Muscle of arm (tissue), 14 donors: ENCODE results near the gene C16orf96. TPM values are rescaled to one million over a fixed set of nuclear protein-coding genes. Genes with fewer than 3 reads are reported as not detected.

Experiments
- DNase-seq: peaks from one replicate; pipeline ENCODE4 v3.0.0-alpha.2; 2013
- long read RNA-seq, 11 donors: transcript quantifications; one replicate each; lab custom pipeline, GENCODE V29; 2026
- polyA plus RNA-seq, 12 donors: library from polyadenylated mRNA; unstranded; fragments of 120-200 nt; gene quantifications; one replicate each; pipeline ENCODE4 v1.2.1, GENCODE V29; 2013; ENCODE audit not compliant: insufficient read length in 12 of 12

C16orf96 gene
- 1 to 10 TPM in 1 of 12 donors, under 1 TPM in 9, not detected in 2; 0.32 to 1.1 (median 0.57) TPM for polyA plus RNA-seq
- long read RNA-seq, donor 1 = 0 reads
- long read RNA-seq, donor 2 = 0 reads
- long read RNA-seq, donor 3 = 0 reads
- long read RNA-seq, donor 4 = 0 reads
- long read RNA-seq, donor 5 = 0 reads
- long read RNA-seq, donor 6 = 0 reads
- long read RNA-seq, donor 7 = 0 reads
- long read RNA-seq, donor 8 = 0 reads
- long read RNA-seq, donor 9 = 0 reads
- long read RNA-seq, donor 10 = 0 reads
- long read RNA-seq, donor 11 = 0 reads

GRCh38 chr16:4556112-4556511 is at the start of gene C16orf96:
Gene C16orf96 (plus strand): TSS chr16:4556340. CDS start chr16:4556490, 150 bp downstream.
- no peak for DNase-seq

DNA sequence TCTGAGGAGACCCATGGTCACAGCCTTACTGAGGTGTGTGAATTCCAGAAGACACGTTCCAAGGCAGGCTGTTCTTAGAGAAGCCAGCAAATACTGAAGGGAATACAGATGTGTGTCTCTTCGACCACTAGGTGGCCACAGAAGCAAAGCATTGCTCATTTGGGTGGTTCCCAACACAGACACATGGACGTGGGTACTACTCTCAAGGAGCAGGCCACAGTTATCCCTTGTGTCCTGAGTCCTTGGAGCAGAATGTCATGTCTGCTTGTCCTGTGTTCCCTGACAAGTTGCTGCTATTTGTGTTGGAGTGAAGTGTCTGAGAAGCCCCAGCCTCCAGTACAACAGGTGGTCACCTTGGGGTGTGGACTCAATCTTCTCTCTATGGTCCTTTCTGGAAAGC is 49.7 kb upstream of the C16orf96 start:
- DNase-seq = peak; percentile 80

DNA sequence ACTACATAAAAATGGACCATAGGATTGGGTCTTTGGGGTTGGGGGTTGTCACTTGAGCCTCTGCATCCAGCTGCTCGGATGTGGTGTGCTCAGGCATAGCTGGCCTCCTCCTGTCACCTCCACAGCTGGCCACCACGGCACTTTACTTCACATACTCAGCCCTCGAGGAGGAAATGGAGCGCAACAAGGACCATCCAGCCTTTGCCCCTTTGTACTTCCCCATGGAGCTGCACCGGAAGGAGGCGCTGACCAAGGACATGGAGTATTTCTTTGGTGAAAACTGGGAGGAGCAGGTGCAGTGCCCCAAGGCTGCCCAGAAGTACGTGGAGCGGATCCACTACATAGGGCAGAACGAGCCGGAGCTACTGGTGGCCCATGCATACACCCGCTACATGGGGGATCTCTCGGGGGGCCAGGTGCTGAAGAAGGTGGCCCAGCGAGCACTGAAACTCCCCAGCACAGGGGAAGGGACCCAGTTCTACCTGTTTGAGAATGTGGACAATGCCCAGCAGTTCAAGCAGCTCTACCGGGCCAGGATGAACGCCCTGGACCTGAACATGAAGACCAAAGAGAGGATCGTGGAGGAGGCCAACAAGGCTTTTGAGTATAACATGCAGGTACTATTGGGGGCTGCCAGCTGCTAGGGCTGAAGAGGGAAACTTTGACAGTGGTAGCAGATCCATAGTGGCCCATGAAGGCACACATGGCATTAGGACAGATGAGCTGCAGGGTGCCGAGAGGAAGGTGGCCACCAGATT is 48.4 kb upstream of the C16orf96 start:
- DNase-seq = no peak

DNA sequence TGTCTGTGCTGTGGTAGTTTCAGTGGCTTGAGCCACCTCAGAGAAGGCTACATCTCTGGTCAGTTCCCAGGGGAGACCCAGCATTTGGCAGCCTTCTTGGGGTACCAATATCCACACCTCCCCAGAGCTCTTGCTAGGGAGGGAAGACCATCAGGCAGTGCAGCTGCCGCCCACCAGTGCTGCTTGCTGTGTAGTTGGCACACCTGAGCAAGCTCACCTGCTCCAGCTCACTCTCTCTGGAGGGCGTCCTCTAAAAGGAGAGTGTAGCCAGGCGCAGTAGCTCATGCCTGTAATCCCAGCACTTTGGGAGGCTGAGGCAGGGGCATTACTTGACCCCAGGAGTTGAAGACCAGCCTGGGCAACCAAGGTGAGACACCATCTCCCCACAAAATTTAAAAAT is 47.3 kb upstream of the C16orf96 start:
- DNase-seq = no peak

GRCh38 chr16:4509420-4509819 is 46.7 kb upstream of the C16orf96 start:
- no peak for DNase-seq

DNA sequence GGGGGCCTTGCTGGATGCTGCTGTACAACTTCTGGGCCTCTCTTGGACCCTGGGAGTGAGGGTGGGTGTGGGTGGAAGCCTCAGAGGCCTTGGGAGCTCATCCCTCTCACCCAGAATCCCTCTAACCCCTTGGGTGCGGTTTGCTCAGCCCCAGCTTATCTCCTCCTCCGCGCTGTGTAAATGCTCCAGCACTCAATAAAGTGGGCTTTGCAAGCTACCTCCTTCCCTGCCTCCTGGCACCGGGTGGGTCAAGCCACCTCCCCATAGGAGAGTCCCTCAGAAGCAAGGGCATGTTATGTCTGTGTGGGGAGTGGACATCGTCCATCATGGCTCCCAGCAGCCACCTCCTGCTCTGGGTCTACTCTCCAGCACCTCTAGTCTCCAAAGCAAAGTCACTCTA is 46.0 kb upstream of the C16orf96 start:
- no peak for DNase-seq

DNA sequence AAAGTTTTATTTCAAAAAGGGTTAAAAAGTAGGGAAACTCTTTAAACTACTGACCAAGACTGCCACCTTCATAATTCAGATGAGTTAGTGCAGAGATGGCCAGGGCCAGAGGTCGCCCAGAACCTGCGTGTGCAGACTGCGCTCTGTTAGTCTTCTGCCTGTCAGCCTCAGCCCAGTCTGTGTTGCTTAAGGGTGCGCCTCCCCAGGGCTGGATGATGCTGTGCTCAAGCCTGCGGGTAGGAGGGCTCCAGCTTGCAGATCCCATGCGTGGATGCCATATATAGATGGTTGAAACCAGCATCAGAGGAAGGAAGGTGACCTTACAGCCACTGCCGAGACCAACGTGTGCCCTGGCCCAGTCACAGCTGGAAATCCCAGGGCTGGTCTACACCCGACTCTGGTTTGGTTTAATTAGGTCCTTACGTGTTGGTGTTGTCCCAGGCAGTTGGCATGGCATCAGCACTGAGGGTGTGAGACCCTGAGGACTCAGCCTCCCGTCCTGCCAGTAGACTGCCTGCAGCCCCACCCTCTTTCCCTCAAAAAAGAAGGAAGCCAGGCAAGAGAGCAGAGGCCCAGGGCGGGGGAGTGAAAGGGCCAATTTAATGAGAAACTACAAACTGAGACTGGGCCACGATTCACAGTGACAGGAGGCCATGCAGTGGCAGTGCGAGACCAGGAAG is 45.3 kb upstream of the C16orf96 start:
- DNase-seq = no peak

DNA sequence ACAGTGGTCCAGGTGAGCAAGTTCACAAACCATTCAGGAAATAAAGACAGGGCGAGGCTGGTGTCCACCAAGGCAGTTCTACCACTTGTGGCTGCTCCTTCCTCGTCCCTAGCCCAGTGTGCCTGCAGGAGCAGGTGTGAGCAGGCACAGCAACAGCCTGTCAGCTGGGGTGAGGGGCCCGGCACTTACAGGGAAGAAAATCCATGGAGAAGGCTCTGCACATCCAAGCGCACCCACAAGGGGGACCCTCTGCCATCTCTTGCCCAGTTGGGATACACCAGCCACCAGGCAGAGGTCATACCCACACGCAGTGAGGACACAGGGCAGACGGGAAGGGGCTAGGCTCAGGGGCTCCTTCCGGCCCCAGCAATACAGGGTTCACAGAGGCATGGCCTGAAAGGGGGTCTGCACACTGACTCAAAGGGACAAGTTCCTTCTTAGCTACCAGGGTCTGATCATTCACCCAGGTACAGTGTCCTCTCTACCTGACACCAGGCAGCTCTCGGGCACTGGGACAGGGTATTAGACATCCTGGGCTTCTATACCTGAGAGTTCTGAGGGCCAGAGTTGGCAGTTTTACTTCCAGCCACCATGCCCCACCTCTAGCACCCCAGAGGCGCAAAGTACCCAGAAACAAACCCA is 44.6 kb upstream of the C16orf96 start:
- DNase-seq = no peak

GRCh38 chr16:4512473-4512872 is 43.7 kb upstream of the C16orf96 start:
- no peak for DNase-seq

DNA sequence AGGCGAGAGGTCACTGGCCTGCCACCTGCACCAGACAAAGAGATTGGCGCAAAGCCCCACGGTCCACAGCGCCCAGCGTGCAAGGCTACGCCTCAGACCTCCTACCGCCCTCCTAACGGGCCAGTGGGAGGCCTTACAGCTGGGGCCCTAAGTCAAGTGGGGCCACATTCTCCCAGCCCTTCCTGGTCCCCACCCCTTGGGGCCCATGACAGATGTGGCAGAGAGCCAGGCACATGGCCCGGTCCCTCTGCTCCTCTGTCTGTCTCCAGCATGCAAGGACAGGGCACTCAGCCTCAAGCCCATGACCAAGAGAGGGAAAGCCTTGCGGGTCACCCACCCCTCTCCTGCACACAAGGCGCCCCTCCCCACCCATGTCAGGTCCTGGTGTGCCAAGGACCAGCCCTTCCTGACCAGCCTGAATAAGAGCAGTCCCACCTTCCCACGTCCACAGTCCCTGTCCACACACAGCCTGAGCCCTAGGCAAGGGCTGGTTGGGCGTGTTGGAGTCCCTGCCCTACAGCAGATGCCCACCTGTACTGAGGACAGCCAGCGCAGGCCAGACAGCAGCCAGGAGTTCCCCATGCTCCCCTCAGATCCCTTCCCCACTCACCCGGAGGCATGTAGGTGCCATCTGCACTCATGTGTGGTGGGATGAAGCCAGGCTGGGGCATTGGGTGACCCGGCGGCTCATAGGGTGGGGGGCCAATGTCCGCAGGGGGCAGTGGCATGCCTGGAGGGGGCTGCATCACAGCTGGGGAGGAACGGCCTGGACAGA is 42.9 kb upstream of the C16orf96 start:
- DNase-seq = no peak

DNA sequence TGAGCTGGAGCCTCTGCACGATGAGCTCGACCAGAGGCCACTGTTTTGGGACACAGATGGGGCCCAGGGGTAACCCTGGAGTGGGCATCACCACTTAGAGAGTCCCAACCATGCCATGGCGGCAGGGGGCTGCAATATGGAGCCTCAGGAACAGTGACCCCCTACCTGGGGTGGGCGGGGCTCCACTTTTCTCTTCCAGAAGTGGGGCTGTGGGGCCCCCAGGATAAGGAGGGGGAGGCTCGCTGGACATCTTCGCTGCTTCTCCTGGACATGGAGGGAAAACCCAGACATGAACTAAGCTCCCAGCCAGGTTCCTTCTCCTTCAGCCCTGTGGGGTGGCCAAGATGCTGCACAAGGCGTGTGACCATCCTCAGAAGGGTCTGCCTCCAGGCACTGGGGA is 42.3 kb upstream of the C16orf96 start:
- no peak for DNase-seq

GRCh38 chr16:4514606-4515005 is 41.5 kb upstream of the C16orf96 start:
- DNase-seq = no peak

GRCh38 chr16:4515611-4516233 is 40.4 kb upstream of the C16orf96 start:
- DNase-seq = no peak

DNA sequence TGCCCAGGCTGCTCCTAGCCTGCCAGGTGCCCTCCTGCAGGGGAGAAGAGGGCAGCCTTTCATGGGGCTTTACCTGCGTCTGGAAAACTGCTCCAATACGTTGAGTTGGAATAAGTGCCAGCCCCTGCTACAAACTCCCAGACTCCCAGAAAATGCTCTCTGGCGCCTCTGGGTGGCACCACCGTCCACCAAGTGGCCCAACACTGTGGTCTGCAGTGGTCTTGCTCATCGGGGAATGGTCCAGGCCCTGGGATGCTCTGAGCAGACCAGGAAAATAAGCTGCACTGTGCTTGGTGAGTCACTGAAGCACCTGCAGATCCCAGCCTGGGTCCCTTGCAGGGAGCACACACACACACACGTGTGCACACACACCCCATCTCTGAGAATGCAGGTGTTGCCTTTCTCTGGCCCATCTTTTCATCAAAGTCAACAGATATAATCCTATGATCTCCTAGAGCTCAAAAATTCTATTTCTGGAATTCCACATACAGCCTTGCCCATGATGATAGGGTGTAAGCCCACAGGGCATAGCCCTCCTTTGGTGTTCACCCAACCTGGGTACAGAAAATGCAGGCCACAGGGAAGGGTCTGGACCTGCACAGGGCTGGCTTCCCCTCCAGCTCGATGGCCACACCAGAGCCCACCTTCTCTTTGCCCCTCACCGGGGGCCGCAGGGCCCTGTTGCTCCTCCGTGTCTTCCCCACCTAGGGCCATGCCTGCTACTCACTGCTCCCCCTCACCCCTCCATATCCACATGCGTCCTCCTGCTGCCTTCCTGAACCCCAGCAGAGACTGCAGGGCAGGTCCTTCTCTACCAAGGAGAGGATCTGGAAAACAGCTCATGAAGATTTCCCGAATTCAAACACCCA is 38.1 kb upstream of the C16orf96 start:
- no peak for DNase-seq

GRCh38 chr16:4519274-4520058 is 36.7 kb upstream of the C16orf96 start:
- DNase-seq = no peak

- DNase-seq = no peak
Observed at GRCh38 chr16:4520913-4521312, 35.2 kb upstream of the C16orf96 start.

GRCh38 chr16:4522051-4522581 is 34.0 kb upstream of the C16orf96 start:
- DNase-seq = no peak

DNA sequence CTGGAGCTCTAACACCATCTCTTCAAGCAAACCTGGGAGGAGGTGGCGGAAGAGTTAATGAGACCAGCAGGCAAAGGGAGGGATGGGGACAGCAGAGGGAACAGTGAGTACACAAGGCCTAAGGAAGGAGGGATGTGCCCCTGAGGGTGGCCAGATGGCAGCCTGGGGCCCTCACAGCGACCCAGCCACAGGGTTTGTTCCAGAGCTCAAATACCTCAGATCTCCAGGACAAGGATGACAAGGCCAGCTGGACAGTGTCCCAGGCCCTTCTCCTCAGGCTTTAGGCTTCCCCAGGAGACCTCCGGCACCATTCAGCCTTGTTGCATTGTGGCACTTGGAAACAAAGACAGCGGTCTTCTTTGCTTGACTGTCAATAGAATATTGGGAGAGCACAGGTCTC is 32.5 kb upstream of the C16orf96 start:
- DNase-seq = no peak

GRCh38 chr16:4524571-4524970 is 31.6 kb upstream of the C16orf96 start:
- DNase-seq = no peak
